GM18909 (cell line): ENCODE results near the gene KRTAP20-4.

Experiments used
- ATAC-seq: cut with Tn5 transposase; IDR thresholded peaks from one replicate; pipeline ENCODE4 v1.9.1; 2021; ENCODE audit warnings: mild to moderate bottlenecking; ENCODE audit not compliant: unreplicated experiment, poor library complexity

KRTAP20-4 gene

DNA sequence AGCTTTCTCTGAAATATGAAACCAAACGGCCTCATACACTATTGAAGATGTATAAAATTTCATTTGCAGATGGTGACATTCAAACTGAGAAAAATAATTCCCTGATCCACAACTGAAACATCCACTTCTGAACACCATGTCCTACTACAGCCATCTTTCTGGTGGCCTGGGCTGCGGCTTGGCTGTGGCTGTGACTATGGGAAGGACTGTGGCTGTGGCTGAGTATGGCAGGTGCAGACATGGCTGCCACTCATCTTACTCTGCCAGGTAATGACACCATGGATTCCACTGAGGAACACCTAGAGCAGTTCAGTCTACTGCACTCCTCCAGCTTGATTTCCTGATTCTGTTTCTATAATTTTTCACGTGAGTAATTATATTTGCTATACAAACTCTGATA is at the start of gene KRTAP20-4:
KRTAP20-4 (plus strand) TSS at position 106 of the 400 bp plus-strand sequence.
- no peak for ATAC-seq

DNA sequence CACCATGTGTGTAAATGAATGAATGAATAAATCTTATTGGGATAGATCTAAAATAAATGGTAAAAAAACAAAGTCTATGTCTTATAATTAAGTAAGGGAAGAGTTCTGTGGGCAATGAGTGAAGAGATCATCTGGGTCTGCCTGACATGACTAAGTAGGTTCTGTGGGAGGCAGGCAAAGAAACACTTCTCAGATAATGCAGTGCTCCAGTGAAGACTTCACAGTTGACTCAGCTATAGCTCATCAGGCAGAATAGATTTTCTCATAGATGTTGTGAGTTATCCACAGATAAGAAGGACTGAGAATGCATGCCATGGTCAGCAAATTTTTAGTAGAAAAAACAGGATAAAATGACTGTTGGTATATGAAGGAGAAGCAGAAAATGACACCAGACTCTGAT is 42.7 kb upstream of the KRTAP20-4 start:
- no peak for ATAC-seq

DNA sequence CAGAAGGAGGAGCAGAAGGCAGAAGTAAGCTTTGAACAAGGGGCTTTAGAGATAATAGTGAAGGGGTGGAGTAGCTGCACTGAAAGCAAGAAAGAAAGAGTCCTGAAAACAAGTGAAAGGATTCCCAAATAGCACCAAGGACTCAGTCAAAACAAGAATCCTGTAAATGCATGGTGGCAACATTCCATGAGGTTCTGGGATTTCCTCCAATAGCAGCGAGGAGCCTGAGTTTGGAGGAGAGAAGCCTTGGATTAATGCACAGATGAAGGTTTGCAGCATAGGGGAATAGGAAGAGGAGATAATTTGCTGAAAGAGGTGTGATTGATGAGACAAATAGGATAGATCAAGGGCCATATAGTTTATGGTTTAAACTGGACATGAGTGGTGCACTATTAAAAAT is 41.1 kb upstream of the KRTAP20-4 start:
- ATAC-seq = no peak

DNA sequence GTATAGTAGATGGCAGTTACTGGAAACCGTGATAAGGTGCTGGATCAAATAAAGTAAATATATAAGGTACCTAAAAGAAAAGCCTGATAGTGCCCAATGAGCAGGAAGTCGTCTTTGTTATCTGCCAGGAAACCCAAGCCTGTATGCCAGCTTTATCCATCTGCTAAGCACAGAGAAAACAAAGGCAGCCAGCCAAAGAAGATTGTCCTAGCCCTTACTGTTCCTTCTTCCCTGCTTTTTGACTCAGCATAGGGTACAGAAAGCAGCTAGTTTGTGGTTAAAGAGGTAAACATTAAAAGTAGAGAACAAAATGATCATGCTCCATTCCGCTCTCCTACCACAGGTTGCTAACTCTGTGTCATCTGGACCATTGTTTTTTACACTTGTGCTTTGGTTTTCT is 40.3 kb upstream of the KRTAP20-4 start:
- no peak for ATAC-seq

DNA sequence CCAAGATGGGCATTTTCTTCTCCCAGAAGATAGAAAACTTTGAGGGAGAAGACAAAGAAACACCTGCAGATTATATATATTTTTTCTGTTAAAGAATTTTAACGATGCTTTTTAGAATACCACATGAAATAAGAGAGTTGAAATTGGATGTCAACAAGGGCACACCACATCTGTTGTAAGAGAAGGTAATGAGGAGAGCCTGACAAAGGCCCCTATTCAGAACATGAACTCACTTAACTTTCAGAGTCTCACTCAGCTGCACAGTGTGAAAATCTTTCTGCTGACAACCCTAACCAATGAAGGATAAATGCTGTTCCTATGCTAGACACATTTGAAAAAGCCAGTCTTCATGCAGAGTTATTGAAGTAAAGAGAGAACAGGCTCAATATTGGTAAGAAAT is 37.6 kb upstream of the KRTAP20-4 start:
- ATAC-seq = no peak

DNA sequence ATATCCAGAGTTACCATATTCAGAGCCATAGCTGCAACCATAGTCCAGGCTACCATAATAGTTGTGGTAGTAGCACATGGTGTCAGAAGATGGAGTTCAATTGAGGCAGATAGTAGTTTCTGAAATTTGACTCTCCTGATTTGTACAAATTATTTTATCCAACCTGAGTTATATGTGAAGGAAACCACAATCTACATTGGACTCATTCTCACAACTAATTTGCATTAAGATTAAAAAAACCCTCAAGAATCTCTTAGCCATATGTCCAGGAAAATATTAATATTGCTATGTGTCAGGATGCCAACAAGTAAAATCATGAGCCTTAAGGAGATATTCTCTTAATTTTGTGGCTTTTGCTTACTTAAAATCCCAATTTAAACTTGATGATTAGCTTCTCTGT is 30.1 kb upstream of the KRTAP20-4 start, which contains the start of gene KRTAP22-2:
KRTAP22-2 (minus strand) TSS at position 101 of the 400 bp plus-strand sequence.
- no peak for ATAC-seq

DNA sequence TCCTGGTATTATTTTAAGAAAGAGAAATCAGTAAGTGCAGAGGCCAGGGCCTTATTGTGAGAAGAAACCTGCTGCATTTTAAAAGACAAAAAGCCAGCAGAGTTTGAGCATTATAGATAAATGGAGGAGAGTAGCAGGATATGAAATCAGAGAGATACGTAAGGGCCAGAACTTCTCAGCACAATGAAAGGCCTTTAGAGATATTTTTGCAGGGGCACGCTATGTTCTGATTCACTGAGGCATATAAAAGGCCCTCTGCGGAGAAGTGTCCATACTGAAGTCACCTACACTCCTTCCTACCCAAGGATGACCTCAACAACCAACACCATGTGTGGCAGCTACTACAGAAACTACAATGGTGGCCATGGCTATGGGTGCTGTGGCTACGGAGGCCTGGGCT is 28.3 kb upstream of the KRTAP20-4 start, which contains the start of gene KRTAP6-3:
KRTAP6-3 (plus strand) TSS at position 301 of the 400 bp plus-strand sequence; CDS start at position 307, 6 bp downstream.
- ATAC-seq = no peak

DNA sequence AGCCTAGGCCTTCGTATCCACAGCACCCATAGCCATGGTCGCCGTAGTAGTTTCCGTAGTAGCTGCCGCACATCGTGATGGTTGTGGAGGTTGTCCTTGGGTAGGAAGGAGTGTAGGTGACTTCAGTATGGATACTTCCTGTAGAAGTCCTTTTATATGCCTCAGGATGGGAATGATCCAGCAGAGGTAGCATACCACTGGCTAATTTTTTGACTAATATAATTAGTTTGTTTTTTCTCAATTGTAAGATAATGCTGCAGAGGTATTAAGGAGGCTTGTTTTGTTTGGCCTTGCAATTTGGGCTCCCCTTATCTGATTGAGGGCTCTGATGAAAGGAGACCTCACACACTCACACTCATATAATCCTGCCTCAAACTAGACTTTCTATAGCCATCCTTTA is 21.6 kb upstream of the KRTAP20-4 start, which contains the start of gene KRTAP6-2:
KRTAP6-2 (minus strand) TSS at position 101 of the 400 bp plus-strand sequence; CDS start at position 73, 28 bp downstream.
- ATAC-seq = no peak

DNA sequence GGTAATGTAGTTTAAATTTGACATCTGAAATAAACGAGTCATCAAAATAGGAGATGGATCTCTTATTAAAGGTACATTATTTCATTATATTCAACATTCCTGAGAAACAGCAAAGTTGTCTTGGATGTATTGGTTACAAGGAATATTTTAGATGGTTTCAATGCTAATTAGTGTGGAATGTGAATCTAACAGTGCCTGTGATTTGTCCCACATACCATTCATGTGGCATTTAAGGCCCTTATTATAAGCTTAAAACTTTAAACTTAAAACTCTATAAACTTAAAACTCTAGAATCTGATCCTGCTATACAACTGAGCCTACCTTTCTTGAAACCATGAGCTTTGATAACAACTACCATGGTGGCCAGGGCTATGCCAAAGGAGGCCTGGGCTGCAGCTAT is 19.6 kb upstream of the KRTAP20-4 start, which contains the start of gene KRTAP22-1:
KRTAP22-1 (plus strand) TSS at position 301 of the 400 bp plus-strand sequence.
- ATAC-seq = no peak

DNA sequence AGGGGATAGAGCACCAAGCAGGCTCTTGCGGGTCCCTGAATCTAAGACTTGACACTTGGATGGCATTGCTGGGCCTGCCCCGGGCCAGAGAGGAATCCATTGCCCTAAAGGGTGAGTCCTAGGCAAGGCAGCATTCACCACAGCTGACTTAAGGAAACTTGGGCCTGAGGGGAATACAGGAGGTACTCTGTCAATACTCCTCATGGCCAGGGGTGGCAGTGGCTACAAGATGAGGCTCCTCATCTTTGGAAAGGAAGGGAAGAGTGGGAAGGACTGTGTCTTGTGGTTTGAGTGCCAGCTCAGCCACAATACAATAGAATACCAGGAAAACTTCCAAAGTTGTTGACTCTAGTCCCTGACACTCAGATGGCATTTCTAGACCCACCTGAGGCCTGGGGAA is 14.5 kb upstream of the KRTAP20-4 start:
- ATAC-seq = no peak

DNA sequence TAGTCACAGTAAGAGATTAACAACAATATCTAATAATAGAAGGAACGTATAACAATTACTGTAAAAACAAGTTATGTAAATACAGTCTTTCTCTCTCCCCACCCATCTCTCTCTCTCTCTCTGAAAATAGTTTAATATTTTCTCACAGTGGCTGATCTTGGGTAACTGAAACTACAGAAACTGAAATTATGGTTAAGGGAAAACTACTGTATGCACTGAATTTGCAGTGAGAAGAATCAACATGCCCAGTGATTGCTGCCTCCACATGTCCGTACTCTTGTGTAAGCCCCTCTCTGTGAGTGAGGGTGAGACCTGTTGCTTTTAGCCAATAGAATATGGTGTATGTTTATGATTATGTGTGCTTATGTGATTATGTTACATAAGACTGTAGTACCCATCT is 8.3 kb upstream of the KRTAP20-4 start:
- ATAC-seq = no peak

DNA sequence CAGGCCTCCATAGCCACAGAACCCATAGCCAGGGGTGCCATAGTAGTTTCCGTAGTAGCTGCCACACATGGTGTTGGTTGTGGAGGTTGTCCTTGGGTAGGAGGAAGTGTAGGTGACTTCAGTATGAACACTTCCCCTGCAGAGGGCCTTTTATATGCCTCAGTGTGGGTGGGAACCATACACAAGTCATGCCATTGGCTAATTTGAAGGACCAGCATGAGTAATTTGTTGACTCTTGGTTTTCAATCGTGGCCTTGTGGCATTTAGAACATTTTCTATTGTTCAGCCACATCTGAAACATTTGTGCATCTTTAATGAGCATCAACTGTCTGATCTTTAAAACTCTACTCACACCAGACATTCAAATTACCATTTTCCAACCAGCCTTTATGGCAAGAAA is 6.6 kb upstream of the KRTAP20-4 start, which contains the start of gene KRTAP6-1:
KRTAP6-1 (minus strand) TSS at position 95 of the 400 bp plus-strand sequence; CDS start at position 69, 26 bp downstream.
- no peak for ATAC-seq

DNA sequence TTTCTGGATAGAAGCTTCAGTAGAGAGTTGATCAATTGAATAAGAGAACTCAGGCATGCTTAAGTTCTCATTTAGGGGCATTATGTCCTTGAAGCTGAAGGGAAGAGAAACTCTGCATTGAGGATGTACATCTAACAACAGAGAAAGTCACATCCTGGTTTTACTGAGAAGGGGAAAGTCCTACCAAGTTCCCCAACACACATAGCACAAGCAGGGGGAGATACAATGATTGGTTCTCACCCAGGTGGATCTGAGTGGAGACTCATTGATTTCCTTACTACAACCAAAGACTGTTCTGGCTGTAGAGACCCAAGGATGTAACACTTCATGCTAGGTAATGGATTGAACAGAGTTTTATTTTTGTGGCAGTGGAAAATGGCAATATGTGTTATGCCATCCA is 5.2 kb upstream of the KRTAP20-4 start:
- ATAC-seq = no peak

DNA sequence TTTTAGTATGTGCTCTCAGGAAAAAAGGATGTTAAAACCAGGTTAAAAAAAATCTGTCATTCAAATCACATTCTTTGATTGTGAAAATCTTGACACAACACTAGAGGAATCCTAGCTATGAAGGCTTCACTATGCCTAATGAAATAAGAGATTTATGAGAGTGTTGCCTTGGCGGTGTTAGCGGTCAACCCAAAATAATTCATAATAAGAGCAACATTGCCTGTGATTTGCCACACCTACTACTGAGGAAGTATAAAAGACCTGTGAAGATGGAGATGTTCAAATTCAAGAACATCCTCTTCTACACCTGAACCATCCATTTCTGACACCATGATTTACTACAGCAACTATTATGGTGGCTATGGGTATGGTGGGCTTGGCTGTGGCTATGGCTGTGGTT is 4.3 kb upstream of the KRTAP20-4 start, which contains the start of gene KRTAP20-1:
KRTAP20-1 (plus strand) TSS at position 301 of the 400 bp plus-strand sequence; CDS start at position 331, 30 bp downstream.
- ATAC-seq = no peak

DNA sequence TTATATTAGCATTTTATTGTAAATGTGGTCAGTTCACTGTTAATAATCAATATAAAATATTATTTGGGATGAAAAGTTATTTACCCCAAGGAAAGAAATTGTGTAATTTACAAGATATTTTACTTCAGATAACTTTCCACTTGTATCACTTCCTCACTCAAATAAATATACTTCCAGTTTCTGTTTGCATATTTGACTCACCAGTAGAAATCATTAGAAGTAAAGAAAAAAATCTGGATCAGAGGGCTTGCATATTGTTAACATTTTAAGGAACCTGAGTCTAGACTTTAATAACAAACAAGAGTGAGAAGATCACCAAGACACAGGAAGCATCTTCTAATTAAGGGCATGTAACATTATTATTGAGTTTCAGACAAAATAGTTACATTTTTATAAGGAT is 347 bp upstream of the KRTAP20-4 start:
- ATAC-seq = no peak

DNA sequence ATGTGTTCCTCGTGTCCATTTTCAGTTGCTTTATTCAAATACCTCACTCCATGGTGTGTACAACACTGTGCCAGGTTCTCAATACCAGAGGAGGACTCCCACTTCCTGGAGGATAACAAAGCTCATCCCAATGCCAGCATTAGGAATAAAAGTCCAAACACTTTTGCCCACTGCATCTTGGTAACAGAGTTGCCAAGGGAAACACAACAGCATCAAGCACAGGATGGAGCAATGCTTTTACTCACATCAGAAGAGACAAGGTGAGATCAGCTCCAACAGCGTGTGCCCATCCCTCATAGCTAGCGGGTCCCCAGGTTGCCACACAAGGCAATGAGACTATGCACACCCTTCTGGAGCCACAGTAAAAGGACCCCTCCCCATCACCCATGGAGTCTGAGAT is 2.9 kb downstream of the KRTAP20-4 start:
- ATAC-seq = no peak

DNA sequence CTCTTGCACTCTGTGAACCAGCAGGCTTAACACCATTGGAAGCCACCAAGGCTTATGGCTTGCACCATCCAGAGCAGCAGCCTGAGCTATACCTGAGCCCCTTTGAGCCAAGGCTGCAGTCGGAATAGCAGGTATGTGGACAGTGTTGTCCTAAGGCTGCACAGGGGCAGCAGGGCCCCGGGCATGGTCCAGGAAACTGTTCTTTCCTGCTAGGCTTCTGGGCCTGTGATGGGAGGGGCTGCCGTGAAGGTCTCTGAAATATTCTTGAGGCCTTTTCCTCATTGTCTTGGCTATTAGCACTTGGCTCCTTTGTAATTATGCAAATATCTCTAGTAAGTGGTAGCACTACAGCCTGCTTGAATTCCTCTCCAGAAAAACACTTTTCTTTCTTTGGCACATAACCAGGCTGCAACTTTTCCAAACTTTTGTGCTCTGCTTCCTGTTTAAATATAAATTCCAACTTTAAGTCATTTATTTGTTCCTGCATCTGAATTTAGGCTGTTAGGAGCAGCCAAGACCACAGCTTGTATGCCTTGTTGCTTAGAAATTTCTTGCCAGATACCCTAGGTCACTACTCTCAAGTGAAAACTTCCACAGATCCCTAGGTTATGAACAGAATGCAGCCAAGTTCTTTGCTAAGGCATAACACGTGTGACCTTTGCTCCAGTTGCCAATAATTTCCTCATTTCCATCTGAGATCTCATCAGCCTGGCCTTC is 5.2 kb downstream of the KRTAP20-4 start:
- ATAC-seq = no peak

DNA sequence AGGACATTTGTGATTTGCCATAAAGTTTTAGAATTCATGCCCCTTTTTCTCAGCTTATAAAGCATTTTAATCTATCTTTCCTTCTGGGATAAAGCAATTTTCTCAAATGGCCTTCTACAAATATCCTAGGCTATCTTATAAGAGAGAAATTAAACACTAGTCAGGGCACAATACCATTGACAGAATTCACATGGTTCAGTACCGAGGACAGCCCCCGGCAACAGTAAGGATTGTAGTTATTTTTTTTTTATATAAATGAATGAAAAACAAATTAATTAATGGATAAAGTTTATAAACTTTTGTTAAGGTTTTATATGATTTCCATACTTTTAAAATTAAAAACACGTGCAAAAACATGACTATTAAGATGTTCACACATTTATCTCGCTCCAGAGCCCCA is 7.7 kb downstream of the KRTAP20-4 start:
- no peak for ATAC-seq

DNA sequence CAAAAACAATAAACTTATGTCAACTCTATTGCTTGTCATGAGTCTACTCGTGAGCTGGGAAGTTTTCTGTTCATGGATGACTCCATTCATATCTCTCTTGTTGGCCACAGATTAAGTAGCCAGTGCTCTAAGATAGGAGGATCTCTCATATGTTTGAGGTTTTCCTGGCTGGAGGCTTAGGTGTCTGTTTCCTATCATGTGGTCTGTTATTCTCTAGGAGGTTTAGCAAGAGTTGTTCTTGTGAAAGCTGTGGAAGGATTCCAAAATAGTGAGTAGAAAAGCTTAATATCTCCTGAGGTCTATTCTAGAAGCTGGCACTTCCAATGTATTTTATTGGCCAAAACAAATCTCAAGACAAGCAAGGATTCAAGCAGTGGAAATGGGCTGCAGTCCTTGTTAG is 8.8 kb downstream of the KRTAP20-4 start:
- ATAC-seq = no peak

DNA sequence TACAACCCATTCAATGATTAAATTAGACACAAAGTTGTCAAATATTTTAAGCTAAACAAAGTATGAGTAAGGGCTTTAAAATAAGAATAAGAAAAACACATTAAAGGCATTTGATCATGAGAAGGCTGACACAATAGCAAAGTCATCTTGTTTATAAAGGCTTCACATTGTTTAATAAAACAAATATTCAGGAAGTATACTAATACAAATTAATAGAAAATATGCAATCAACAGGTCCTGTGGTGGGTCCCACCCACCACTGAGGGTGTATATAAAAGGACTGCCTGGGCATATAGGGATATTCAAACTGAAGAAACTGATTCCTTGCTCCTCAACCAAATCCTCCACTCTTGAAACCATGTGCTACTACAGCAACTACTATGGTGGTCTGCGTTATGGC is 14.5 kb downstream of the KRTAP20-4 start, which contains the start of gene KRTAP20-2:
KRTAP20-2 (plus strand) TSS at position 301 of the 400 bp plus-strand sequence; CDS start at position 359, 58 bp downstream.
- ATAC-seq = no peak

DNA sequence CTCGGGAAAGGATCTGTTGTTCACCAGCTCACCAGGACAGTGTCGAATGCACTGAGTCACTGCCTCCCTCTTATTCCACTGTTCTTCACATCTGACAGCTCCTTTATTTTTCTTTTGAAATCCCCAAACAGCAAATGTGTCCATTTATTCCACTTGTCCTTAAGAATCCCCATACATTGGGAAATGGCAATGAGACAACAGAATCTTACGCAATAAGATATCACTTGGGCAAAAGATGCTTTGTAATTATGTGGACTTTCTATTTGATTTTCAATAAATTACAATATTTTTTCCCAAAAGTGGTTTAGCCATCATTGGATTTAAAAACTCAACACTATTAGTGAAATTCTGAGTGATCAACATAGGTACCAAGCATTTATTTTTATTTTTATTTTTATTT is 18.3 kb downstream of the KRTAP20-4 start:
- no peak for ATAC-seq

DNA sequence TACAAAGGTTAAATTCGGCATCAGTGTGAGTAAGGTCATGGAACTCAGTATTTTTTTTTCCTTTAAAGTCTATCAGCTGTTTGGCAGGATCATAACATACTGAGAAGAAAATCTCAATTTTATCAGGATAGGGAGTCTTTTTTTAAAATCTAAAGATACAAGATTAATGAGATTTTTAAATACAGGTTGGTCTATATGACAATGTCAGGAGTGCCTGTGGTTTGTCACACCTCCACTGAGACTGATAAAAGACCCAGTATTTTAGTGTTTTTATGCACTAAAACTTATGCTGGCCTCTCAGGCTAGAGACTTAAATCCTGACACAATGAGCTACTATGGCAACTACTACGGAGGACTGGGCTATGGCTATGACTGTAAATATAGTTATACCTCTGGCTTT is 22.1 kb downstream of the KRTAP20-4 start, which contains the start of gene KRTAP20-3:
KRTAP20-3 (plus strand) TSS at position 301 of the 400 bp plus-strand sequence.
- ATAC-seq = no peak
